GM21723 (cell line): ENCODE measurements around the gene SYNGAP1.
"Not testable (repeated sequence)": the region's sequence is repeated elsewhere in the genome, so short reads cannot be mapped to it uniquely, and the experiment has no call there.

ENCODE experiments used
- ATAC-seq: cut with Tn5 transposase; IDR thresholded peaks from one replicate; pipeline ENCODE4 v1.9.1; 2021; ENCODE audit warnings: mild to moderate bottlenecking, moderate library complexity; ENCODE audit not compliant: unreplicated experiment

Gene SYNGAP1

GRCh38 chr6:33399881-33400280, 20.0 kb upstream of the SYNGAP1 start:
- not testable (repeated sequence) for ATAC-seq

DNA sequence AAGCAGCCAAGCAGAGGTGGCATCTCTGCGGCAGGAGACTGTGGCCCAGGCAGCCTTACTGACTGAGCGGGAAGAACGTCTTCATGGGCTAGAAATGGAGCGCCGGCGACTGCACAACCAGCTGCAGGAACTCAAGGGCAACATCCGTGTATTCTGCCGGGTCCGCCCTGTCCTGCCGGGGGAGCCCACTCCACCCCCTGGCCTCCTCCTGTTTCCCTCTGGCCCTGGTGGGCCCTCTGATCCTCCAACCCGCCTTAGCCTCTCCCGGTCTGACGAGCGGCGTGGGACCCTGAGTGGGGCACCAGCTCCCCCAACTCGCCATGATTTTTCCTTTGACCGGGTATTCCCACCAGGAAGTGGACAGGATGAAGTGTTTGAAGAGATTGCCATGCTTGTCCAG, 15.0 kb upstream of the SYNGAP1 start:
- no peak for ATAC-seq

GRCh38 chr6:33405386-33405940, 14.4 kb upstream of the SYNGAP1 start:
- ATAC-seq: no peak

- ATAC-seq: no peak
Measured at GRCh38 chr6:33406126-33406525, 13.7 kb upstream of the SYNGAP1 start.

- ATAC-seq: no peak
Measured at GRCh38 chr6:33407132-33407718, 12.6 kb upstream of the SYNGAP1 start.

DNA sequence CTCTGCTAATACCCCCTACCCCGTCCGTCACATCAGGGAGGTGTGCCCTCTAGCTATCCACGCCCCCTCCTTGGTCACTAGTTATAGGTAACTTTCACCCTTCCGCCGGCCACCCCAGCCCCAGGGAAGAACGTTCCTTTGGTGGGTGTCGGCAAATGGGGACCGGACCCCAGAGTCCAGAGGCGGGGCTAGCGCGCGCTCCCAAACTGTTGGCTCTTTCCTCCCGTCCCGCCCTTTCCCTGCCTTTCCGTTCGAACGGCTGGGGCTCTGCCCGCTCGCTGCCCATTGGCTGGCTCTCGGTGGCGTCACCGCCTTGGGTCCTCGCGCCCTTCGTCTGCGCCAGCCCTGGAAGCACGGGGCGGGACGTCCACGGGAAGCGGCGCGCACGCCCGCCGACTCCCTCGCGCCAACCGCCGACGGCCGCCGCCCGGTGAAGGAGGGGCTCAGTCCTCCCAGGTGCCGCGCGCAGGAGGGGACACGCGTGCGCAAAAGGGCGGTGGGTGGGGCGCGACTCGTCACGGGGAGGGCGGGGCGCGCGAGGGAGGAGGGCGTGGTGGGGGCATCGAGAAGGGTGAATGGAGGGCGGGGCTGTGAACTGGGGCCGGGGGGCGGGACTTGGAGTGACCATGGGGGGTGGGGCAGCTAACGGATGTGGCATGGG, 9.7 kb upstream of the SYNGAP1 start:
- ATAC-seq: peak; percentile 75

GRCh38 chr6:33410711-33411631, 8.9 kb upstream of the SYNGAP1 start, which contains the start of gene PHF1:
Gene PHF1 (plus strand): TSS chr6:33411014. CDS start chr6:33412264, 1,250 bp downstream.
- ATAC-seq: peak; percentile 36

DNA sequence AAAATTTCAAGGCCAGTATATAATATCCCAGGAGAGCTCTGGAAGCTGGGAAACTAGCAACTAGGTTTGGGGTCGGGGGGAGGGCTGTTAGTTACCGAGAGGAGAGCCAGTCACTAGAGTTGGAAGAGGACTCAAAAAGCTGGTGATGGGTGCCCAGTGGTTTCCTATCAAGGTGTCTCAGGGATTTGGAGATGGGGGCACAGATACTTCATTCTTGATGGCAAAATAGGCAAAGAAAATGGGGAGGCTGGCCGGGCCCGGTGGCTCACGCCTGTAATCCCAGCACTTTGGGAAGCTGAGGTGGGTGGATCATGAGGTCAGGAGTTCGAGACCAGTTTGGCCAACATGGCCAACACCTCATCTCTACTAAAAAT, 8.2 kb upstream of the SYNGAP1 start:
- ATAC-seq: no peak

DNA sequence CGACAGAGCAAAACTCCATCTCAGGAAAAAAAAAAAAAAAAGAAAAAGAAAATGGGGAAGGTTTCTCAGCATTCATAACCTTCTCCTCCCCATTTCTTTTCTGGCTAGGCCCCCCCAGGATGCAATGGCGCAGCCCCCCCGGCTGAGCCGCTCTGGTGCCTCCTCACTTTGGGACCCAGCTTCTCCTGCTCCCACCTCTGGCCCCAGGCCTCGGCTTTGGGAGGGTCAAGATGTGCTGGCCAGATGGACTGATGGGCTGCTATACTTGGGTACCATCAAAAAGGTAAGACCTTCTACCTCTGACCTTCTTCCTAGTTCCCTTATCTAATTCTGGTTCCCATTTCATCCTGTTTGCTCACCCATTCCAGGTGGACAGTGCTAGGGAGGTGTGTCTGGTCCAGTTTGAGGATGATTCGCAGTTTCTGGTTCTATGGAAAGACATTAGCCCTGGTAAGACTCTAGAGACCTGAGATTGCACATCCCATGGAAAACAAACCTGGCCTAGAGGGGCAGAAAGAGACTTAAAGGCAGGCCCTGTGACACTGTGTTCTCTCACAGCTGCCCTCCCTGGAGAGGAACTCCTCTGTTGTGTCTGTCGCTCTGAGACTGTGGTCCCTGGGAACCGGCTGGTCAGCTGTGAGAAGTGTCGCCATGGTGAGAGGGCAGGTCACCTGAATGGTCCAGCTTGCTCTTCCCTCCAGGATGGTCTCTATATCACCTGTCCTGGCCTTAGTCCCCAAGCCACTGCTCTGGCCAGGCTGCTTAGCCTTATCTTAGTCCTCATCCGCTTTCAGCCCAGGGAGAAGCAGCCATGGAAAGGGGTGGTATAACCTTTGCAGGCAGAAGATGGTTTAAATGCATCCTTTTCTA, 7.5 kb upstream of the SYNGAP1 start:
- ATAC-seq: no peak

DNA sequence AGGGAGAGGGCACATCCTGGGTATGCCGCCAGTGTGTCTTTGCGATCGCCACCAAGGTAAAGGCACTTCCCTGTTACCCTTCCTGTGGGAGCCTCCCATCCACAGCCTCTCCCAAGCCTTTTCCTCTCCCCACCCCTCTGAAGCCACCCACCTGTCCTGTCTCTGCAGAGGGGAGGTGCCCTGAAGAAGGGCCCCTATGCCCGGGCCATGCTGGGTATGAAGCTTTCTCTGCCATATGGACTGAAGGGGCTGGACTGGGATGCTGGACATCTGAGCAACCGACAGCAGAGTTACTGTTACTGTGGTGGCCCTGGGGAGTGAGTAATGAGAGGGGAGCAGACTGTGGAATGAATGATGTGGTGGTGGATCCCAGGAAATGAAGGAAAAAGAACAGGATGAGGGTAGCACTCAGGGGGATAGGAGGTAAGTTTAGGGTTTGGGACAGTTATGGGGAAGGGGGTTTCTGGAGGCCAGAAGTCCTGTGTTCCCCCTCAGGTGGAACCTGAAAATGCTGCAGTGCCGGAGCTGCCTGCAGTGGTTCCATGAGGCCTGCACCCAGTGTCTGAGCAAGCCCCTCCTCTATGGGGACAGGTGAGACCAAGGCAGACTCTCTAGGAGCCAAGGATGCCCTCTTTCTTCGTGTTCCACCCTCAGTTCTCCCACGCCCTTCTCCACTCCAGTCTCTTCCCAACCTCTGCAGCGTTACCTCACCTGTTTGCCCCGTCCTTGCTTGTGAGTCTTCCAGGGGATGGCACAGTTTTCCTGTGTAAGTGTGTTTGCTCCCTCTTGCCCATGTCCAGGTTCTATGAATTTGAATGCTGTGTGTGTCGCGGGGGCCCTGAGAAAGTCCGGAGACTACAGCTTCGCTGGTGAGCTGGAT, 6.4 kb upstream of the SYNGAP1 start:
- ATAC-seq: no peak

- ATAC-seq: no peak
Measured at GRCh38 chr6:33414592-33415271, 5.1 kb upstream of the SYNGAP1 start.

GRCh38 chr6:33415831-33416230, 4.0 kb upstream of the SYNGAP1 start:
- no peak for ATAC-seq

GRCh38 chr6:33416386-33417127, 3.3 kb upstream of the SYNGAP1 start:
- ATAC-seq: no peak

DNA sequence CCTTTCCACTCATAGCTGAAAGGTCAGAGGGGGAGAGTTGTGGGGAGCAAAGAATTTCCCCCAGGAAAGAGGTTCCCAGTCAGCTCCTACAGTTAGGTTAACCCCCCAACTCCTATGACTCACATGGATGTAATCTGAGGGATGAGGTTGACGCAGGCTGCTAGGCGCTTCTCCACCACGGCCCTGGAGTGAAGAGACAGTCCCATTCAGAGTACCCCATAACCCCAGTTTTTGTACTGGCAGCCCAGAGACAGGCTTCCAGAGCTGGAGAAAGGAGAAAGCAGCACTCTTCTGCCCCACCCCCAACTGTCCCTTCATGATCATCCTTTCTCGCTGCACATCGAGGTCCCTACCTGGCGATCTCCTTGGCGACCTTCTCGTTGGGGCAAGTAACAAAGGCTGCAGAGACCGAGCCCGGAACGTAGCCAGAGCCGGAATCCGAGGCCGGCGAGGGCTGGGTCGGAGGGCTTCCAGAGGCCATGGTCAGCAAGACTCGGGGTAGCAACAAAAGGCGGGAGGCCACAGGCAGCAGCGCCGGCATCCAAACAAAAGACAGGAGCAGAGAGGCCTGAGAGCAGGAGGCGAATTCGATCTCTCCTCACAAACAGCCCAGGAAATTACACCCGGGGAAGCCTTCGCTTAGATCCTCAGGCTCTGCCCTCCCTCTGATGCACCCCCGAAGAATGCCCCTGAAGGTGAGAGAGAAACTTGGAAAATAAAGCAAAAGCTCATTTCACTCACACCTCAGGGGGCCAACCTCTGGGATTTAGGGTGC, 2.5 kb upstream of the SYNGAP1 start:
- ATAC-seq: no peak

GRCh38 chr6:33417903-33418689, 1.8 kb upstream of the SYNGAP1 start, which contains the start of gene CUTA:
Gene CUTA (minus strand): TSS chr6:33418107. CDS start chr6:33418000, 107 bp downstream.
- peak; percentile 84 for ATAC-seq

DNA sequence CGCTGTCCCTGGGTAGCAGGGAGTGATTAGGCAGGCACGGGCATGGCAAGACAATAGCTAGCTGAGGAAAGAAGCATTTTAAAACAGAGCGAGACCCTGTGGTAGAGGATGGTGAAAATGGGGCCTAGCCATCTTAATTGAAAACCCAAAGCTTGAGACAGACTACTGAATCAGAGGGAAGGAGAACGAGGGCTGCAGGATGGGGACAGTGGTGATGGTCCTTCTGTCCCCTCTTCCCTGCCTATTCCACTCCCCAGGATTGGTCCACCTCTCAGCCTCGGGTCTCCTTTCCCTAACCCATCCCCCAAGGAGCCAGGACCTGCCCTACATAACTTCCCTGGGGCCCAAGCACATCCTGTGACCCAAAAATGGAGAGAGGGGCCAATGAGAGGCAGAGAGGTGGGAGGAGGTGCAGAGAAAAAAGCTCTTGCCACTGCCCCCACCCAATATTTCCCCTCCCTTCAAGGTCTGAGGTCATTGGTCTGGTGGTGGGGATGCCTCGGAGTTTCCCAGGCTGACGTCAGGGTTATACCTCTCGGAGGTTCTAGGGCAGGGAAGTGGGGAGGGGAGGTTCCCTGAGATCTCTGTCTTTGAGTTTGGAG, 1.1 kb upstream of the SYNGAP1 start:
- ATAC-seq: no peak
